Esophagus squamous epithelium (tissue), 4 donors: ENCODE measurements around the gene TNFSF8. TPM values are rescaled to one million over a fixed set of nuclear protein-coding genes. Genes with fewer than 3 reads are reported as not detected.

Experiments used
- total RNA-seq, 4 donors: library from RNA; depleted of rRNA; stranded (reverse); fragments of >200 nt; gene quantifications; one replicate each; pipeline ENCODE4 v1.1.0, GENCODE V29; 2016

TNFSF8 gene
- total RNA-seq, 4 donors from 2014 or later, result 0.21 to 6.5 (median 0.41) TPM

Other genes starting within 250 kb of the TNFSF8 start
- gene TEX48, start 248.4 kb downstream of the TNFSF8 start, total RNA-seq, result not detected
- gene TNFSF15, start 124.6 kb downstream of the TNFSF8 start, total RNA-seq, result 1 to 10 TPM; 1.4 to 2.3 (median 1.5) TPM
- 10 to 100 TPM in 3 of 4 donors, 1 to 10 TPM in 1; 8.5 to 75.1 (median 45.4) TPM for gene TNC, start 187.6 kb upstream of the TNFSF8 start, total RNA-seq